Stimulated activated CD8-positive, alpha-beta memory T cell treated with anti-CD3 and anti-CD28 coated beads, Interleukin-7, amount 100 ng/mL, for 48 hours (primary cell): Measurements from ENCODE around the gene AMH.

Source experiments
- DNase-seq, 2 donors: peaks; one replicate each; pipeline ENCODE4 v3.0.0-alpha.2; 2020; ENCODE audit warnings: low read depth in 1 of 2; ENCODE audit errors: extremely low read depth in 1 of 2

Gene AMH

GRCh38 chr19:2247433-2248101, 1.6 kb upstream of the AMH start:
- DNase-seq: no peak

DNA sequence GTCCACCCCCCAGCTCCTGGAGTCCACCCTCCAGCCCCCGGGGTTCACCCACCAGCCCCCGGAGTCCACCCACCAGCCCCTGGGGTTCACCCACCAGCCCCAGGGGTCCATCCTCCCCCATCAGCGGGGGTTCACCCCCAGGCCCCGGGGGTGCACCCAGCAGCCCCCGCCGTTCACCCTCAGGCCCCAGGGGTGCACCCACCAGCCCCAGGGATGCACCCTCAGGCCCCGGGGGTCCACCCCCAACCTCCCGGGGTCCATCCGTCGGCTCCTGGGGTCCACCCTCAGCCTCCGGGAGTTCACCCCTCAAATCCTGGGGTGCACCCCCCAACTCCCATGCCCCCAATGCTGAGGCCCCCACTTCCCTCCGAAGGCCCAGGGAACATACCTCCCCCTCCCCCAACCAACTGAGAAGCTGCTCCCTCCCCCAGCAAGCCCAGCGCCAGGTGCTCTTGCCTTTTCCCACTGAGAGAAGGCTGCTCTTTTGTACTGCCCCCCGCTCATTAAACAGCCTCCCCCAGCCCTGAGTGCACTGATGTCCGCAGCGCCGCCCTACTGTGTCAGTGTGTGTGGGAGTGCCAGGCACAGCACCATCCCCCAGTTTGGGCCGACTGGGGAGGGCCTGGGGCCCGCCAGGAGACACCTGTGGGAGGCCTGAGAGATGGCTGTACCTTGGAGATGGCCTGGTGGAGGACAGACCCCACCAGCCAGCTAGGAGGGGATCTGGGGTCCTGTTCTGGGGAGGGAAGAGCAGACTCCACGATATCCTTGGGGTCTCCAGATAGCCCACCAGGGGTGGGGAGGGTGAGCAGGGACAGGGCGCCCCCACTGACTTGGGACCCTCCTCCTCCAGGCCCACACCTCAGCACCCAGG, 750 bp upstream of the AMH start:
- DNase-seq: no peak

DNA sequence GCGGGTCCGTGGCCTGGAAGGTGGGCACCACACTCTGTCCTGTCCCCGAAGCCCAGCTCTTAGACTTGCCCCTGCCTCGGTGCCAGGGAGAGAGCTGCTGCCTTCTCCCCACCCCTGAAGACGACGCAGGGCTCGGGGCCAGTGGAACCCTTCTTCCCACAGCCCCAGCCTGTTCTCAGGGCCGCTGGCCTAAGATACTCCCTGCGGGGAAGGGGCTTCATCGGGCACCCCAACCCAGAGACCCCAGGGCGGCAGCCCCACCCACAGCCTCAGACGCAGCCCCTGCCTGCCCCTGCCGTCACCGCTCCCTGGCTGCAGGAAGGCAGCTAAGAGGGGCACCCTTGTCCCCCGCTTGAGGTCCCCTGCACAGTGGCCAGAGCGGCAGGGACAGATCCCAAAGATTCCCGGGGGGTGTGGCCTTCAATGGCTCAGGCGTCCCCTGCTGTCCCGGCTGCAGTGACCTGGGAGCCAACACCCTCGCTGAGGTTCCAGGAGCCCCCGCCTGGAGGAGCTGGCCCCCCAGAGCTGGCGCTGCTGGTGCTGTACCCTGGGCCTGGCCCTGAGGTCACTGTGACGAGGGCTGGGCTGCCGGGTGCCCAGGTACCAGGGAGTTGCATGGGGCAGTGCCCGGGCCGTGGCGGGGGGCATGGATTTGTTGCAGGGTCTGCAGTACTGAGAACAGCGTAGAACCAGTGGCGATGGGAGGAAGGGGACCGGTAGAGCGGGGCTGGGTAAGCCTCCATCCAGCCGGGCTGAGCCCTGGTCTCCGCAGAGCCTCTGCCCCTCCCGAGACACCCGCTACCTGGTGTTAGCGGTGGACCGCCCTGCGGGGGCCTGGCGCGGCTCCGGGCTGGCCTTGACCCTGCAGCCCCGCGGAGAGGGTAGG, 1.0 kb downstream of the AMH start:
- no peak for DNase-seq

- no peak for DNase-seq
These were observed 1.6 kb downstream of the AMH start for GRCh38 chr19:2250766-2251105.

GRCh38 chr19:2251106-2252054, 2.3 kb downstream of the AMH start:
- DNase-seq: no peak

- no peak for DNase-seq
These were observed 3.1 kb downstream of the AMH start for GRCh38 chr19:2252055-2252796.

- no peak for DNase-seq
These were observed 3.6 kb downstream of the AMH start for GRCh38 chr19:2252797-2253105.

DNA sequence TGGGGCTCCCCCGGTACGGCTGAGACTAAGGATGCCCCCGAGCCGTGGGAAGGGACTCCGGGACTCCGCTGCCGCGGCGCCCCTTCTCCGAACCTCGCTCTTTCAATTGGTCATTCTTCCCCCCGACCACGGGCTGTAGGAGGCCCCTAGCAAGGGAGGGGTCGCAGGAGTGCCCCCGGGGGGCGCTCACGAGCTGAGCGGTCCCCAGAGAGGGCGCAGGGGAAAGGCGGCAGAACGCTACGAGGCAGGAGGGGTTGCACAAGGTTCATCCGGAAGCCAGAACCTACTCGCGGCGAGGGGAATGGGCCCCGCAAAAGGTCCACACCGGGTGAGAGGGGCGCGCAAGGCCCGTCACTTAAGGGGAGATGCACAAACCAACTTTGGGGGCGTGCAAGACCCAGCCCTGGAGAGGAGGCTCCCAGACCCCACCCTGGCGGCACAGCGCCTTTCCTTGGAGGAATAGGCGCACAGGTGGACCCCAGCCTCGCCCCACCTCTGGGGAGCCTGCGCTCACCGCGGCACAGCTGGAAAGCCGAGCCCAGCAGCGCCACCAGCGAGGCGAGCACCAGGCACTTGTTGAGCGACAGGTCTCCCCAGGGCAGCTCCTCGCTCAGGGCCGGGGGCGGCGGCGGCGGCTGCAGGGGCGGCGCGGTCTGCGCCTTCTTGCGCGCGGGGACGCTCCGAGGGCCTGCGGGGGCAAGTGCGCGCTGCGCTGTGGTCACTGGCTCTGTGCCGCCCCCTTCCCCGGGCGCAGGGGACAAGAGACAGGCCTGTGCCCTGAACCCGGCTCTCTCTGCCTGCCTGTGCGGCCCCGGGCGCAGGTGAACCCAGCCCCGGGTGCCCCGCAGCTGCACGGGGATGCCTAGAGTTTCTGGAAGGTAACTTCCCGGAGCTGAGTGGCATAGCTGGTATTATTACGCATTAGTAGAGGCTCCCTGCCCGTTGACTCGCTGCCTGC, 4.3 kb downstream of the AMH start:
- DNase-seq: no peak

DNA sequence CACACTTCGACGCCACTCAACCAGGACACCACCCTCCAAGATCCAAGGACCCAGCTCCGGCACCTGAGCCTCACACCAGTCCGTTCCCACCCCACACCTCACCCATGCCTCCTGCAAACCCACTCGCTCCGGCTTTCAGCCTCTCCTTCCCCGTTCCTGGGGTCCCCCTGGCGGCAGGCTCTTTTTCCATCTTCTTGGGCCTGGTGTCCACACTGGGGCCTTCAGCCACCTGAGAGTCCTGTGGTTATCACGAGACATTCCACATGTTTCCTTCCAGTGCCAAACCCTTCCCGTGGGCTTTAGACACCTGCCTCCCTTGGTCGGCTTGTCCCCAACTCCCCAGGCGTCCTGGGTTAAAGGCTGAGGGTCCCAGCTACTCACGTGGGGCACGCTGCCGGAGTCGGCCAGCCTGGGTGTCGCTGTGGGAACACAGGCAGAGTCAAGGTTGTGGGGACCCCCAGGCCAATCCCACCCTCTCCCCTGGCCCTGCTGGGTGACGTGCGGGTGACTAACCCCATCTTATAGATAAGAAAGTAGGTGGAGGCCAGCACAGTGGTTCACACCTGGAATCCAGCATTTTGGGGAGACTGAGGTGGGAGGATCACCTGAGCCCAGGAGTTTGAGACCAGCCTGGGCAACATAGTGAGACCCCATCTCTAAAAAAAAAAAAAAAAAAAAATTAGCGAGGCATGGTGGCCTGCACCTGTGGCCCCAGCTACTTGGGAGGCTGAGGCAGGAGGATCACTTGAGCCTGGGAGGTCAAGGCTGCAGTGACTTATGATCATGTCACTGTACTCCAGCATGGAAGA, 5.1 kb downstream of the AMH start:
- DNase-seq: no peak

DNA sequence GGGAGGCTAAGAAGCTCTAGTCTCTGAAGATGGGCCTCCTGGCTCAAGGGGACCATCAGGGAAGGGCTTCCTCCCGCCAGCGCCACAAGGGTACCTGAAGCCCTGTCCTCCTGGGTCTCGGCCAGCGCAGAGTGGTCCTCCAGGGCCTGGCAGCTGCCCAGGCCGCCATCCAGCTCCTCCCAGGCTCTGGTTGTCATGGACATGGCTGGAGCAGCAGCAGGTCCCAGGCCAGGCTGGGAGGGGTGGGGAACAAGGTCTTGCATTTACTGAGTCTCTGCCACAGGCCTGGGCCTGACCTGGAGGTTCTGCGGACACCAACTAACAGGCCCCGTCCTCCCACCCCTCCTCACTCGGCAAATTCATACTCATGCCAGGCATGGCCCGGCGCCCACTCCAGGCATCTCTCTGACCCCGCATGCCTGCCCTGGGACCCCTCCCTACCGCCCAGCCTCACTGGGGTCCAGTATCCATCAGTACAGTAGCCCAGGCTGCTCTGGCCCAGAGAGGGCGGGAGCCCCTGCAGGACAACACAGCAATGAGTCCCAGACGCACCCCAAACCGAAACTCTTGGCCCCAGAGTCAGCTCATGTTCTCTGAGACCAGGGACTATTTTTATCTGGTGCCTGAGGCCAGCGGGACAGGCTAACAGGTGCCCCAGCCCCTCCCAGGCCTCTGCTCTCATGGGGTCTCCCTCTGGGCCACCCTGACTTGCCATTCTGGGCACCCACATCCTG, 6.2 kb downstream of the AMH start:
- no peak for DNase-seq

DNA sequence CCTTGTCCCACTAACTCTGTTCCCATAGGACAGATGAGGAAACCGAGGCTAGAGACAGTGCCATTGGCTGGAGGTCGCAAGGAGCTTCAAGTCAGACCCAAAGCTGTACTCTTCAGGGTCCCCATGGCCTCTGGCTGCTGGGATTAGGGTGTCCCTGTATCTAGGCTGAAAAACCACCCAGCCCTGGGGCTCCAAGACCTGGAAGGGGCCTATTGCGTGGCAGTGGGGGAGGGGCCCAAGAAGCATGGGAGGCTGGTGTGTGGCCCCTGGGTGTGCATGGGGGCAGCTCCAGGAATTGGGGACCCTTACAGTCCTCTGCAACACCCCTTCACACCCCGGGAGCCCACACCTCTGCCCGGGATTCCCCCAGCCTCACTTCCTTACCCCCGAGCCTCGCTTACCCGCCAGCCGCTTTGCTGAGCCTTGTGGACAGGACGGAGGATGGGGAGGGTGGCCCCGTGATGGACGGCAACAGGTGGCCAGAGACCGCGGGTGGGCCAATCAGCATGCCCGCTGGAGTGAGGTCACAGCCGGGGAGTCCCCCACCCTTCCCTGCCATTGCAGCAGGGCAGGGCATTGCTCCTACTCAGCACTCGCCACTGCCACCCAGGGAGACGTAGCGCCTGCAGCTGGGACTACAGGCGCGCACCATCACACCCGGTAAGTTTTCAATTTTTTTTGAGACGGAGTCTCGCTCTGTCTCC, 7.0 kb downstream of the AMH start, which contains the start of gene JSRP1:
TSS of gene JSRP1 (minus strand) at position 436 of the 704 bp plus-strand sequence. CDS start 1,103 bp downstream, outside the sequence.
- DNase-seq: no peak

GRCh38 chr19:2259336-2259735, 10.2 kb downstream of the AMH start:
- DNase-seq: no peak

GRCh38 chr19:2260341-2260805, 11.2 kb downstream of the AMH start:
- DNase-seq: no peak

GRCh38 chr19:2261438-2262172, 12.5 kb downstream of the AMH start:
- DNase-seq: peak in 1 of 2 donors; percentile 48

DNA sequence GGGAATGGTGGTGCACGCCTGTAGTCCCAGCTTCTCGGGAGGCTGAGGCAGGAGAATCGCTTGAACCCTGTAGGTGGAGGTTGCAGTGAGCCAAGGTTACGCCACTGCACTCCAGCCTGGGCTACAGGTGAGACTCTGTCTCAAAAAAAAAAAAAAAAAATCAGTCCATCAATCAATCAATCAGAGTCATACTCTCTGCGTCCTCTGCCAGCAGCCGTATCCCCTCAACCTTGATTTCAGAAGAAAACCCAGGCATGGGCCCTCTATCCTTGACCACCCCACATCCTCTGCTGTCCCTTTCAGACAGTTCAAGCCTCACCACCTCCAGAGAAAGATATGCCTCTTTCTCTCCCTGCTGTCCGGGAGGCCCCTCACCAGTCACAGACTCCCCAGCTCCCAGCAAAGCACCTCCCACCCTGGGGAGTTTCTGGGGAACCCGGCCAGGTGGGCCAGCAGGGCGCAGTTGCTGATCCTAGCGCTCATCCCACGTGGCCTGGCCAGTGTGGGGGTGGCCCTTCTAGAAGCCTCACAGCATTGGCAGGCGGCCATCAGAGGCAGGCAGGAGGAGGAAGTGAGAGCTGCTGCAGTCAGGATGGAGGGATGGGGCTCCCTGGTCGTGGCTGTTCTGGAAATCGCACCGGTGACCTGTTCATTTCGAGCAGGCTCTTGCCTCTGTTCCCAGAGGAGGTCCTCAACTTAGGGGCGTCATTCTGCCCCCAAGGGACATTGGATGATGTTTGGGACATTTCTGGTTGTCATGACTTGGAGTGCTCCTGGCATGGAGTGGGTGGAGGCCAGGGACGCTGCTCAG, 17.3 kb downstream of the AMH start:
- no peak for DNase-seq
